NCI-H128 (cell line): ENCODE data around the gene PTPRG.

Source experiments
- DNase-seq: peaks from one replicate; lab custom pipeline; 2025; ENCODE audit not compliant: unreplicated experiment; lab: John Stamatoyannopoulos, UW

The PTPRG gene

GRCh38 chr3:62293051-62293780 is 731.8 kb downstream of the PTPRG start:
- DNase-seq = no peak

- no peak for DNase-seq
Observed at GRCh38 chr3:62295571-62295970, 734.2 kb downstream of the PTPRG start.

- no peak for DNase-seq
Observed at GRCh38 chr3:62300617-62301016, 739.2 kb downstream of the PTPRG start.

- no peak for DNase-seq
Observed at GRCh38 chr3:62312201-62312600, 750.8 kb downstream of the PTPRG start.

DNA sequence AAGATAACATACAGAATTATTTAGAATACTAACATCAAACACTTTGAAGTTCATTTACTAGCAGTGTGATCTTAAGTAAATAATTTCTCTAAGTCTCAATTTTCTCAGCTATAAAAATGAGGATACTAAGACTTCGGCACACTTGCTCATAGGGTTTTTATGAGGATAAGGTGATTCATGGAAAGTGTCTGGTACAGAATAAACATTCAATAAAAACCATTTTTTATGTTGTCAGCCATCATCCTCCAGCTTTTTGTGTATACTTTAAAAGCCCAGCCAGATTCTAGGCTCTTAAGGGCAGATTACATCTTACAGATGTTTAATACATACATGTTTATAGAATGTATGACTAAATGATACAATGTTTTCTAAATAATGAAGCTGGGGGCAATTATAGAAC is 755.2 kb downstream of the PTPRG start:
- no peak for DNase-seq

DNA sequence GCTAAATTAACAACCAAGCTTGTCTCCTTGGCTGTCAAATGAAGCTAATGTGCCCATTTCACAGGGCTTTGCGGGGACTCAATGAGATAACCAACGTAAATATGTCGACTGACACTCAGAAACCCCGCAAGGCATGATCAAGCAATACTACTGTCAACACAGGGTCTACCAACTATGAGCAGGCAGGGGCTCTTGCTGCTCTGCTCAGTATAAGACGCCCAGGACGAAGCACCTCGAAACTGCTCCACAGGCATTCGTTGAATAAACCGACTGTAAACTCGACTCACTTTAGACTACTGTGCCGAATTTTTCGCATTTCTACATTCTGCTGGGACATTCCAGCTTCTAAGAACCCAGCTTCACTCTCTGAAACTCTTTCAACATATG is 757.0 kb downstream of the PTPRG start:
- no peak for DNase-seq

- peak; percentile 16 for DNase-seq
Observed at GRCh38 chr3:62318752-62319569, 757.6 kb downstream of the PTPRG start.

DNA sequence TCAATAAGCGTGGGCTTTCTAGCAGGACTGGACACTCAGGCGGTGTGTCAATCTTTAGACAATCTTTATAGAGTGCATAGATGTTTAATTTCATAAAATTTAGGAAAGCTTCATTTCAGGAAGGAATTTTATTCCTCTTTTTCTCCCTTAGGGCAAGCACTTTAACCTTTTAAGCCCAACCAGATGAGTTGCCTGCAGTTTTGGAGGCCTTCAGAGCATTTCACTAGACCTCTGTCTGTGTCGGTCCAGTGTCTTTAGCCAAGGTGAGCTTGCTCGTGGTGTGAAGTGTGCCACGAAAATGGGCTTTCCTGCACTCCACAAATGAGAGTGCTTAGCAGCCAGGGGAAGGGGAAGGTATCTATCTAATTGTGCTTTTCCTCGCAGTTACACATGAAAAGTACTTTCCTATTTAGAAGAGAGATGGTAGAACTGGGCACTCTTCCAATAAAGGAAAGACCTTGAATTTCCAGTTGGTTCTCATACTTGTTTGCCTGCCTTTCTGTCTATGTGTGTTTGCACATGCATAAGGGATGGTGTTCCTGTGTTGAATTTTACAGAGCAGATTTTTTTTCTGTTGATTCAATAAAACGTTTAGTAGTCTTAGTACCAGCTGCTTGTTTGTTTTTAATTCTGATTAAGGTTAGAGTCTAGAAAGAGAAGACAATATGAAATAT is 758.3 kb downstream of the PTPRG start:
- DNase-seq = peak; percentile 5

DNA sequence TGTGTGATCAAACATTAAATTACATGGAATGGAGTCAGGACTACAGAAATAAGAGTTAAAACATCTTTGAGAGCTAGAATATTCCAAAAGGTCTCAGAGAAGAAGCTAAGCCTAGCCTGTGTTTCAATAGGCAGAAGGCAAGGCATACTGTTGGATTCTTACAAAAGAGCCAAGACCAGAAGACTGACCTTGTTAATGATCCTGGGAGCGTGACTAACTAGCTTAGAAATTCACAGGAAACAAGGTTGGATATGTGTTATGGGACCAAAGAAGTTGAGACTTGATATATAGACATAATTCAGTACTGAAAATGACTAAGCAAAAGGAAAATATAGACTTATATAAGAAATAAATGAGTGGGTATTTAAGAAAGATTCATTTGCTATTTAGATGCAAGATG is 761.9 kb downstream of the PTPRG start:
- DNase-seq = no peak

DNA sequence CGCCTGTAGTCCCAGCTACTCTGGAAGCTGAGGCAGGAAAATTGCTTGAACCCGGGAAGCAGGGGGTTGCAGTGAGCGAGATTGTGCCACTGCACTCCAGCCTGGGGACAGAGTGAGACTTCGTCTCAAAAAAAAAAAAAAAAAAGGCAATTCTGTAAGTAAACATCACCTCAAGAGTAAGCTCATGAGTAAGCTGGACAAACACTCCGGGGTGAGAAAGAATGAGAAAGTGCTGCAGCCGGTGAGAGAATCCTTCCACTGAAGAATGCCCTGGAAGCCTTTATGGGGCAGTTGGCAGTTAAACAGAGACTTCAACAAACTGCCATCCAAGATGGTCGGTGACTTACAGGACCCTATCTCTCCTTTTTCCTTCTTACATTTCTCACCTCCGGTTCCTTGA is 764.5 kb downstream of the PTPRG start:
- no peak for DNase-seq

DNA sequence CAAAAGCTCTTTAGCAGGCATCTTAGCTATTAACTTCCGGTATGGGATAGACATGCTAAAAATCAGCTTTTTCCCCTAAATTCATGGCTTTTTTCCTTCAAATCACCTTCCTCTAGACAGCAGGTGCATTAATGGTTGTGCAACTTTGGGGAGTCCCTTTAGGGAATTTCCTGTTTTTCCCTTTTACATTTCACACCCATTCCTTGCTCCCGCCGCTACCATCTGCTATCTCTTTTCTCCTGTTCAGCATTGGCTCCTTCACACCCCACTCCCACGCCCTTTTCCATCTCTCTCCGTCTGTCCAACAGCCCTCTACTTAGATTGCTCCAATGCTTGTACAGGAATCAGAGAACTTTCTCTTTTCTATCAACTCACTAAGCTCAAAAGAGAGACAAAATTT is 768.6 kb downstream of the PTPRG start:
- DNase-seq = no peak

DNA sequence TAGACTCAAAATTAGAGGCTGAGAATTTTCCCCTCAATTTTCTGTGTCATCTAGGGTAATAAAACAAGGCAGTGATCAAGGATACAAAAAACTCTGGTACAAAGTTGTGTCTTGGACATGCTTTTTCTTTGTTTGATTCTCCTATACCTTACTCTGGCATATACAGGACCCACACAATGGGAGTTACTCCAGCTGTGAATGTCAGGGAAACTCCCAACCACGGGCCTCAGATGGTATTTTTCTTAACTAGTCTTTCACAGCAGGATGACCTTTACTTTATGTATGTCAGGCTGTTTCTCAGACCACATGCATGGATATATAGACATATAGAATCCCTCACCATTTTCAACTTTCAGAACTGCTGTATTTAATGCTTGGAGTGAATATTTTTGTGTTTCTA is 770.6 kb downstream of the PTPRG start:
- no peak for DNase-seq

DNA sequence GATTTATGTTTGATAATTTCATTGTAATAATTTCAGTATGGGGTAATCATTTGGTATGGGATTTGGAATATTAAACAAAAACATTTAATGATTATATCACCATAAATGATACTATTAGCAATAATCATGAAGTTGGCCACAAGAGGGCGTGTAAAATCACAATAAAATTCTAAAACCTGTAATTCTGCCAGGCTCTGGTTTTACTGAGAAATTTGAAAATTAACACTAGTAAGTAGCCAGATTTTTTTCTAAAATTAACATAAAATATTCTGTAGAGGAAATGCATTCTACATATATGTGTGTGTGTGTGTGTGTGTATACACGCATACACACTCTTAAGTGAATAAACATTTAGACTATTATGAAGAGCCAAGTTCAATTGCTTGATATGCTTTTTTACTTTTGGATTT is 771.5 kb downstream of the PTPRG start:
- no peak for DNase-seq

DNA sequence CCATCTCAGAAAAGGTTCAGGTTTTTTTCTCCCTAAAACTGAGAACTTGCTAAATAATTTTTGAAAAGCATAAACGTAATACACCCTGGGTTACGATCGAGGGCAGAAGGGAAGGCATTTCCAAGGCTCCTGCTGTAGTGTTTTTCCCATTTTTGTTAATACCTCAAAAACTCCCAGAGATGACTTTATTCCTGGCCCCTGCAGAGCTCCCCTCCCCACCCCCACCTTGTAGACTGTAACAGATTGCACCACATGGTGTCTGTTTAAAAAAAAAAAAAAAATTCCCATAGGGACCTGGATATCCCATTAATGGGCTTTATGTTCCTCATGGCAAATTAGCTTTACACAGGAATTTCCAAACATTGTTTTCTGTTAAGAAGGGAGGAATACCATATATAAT is 773.8 kb downstream of the PTPRG start:
- no peak for DNase-seq

GRCh38 chr3:62343755-62344154 is 782.4 kb downstream of the PTPRG start:
- DNase-seq = no peak
